Body of pancreas (tissue), 4 donors: ENCODE data around the gene CNIH4.

Experiments
- CTCF ChIP-seq, 7 experiments: fragments of 450-650 bp in 4 of 7; fragments of 200-600 bp in 3 of 7; sonication (generic) in 3 of 7; IDR thresholded peaks; one replicate each; pipeline ENCODE4 v1.5.1; 2016 to 2019; ENCODE audit warnings: antibody characterized with exemption in 7 of 7
- POLR2A ChIP-seq, 3 donors: fragments of 450-650 bp; IDR thresholded peaks; one replicate each; pipeline ENCODE4 v1.6.1; 2016; ENCODE audit warnings: antibody characterized with exemption in 3 of 3, mild to moderate bottlenecking in 2 of 3

- TF ChIP-seq CTCF (IDR thresholded peaks at IDR 0.05) = no peak
- no peak for TF ChIP-seq POLR2A (IDR thresholded peaks at IDR 0.05)
Measured at GRCh38 chr1:224380003-224380402, 23.3 kb downstream of the CNIH4 start.
